Measurements from ENCODE around the gene EFCAB6.

DNA sequence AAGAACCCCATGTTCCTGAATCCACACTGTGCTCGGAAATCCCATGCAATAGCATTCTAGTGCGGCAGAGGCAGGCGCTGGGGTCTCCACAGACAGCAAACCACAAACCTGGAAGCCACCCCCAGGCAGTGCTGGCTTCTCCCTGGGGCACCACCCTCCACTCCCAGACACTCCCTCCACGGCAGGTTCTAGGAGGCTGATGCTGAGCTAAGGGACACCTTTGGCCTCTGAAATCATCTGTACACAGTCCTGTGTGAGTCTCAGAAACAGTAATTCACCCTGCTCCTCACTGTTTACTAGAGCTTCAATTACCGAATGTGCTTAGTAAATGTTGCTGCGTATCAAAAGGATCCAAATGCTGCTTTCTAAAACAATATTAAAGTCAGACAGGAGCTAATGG, 129.3 kb downstream of the EFCAB6 start:
- TF ChIP-seq EP300 (IDR thresholded peaks at IDR 0.05): no peak
- TF ChIP-seq, protein P1, sequence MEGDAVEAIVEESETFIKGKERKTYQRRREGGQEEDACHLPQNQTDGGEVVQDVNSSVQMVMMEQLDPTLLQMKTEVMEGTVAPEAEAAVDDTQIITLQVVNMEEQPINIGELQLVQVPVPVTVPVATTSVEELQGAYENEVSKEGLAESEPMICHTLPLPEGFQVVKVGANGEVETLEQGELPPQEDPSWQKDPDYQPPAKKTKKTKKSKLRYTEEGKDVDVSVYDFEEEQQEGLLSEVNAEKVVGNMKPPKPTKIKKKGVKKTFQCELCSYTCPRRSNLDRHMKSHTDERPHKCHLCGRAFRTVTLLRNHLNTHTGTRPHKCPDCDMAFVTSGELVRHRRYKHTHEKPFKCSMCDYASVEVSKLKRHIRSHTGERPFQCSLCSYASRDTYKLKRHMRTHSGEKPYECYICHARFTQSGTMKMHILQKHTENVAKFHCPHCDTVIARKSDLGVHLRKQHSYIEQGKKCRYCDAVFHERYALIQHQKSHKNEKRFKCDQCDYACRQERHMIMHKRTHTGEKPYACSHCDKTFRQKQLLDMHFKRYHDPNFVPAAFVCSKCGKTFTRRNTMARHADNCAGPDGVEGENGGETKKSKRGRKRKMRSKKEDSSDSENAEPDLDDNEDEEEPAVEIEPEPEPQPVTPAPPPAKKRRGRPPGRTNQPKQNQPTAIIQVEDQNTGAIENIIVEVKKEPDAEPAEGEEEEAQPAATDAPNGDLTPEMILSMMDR (IDR thresholded peaks at IDR 0.05): no peak

All from gastroesophageal sphincter (tissue), 3 donors.